A673 (cell line): Measurements from ENCODE around the gene BANF1.

Experiments
- CTCF ChIP-seq: fragments of 300-800, 200-600 bp; sonication (generic); conservative IDR thresholded peaks from 2 replicates; pipeline ENCODE4 v1.5.1; 2017; ENCODE audit warnings: low read depth, mild to moderate bottlenecking, antibody characterized with exemption, low read length, moderate library complexity, mixed read lengths
- EZH2 ChIP-seq: fragments of 200-600 bp; sonication (generic); IDR thresholded peaks from 2 replicates; pipeline ENCODE4 v1.6.1; 2017; ENCODE audit warnings: borderline replicate concordance, low read depth, mild to moderate bottlenecking, mixed read lengths, antibody characterized with exemption, low read length; ENCODE audit not compliant: poor library complexity, severe bottlenecking

- TF ChIP-seq CTCF (no peak), EZH2 (no peak)
Observed at GRCh38 chr11:65967329-65967934, 34.9 kb upstream of the BANF1 start.
